Measurements from ENCODE around the gene DOCK10.

DOCK10 gene

DNA sequence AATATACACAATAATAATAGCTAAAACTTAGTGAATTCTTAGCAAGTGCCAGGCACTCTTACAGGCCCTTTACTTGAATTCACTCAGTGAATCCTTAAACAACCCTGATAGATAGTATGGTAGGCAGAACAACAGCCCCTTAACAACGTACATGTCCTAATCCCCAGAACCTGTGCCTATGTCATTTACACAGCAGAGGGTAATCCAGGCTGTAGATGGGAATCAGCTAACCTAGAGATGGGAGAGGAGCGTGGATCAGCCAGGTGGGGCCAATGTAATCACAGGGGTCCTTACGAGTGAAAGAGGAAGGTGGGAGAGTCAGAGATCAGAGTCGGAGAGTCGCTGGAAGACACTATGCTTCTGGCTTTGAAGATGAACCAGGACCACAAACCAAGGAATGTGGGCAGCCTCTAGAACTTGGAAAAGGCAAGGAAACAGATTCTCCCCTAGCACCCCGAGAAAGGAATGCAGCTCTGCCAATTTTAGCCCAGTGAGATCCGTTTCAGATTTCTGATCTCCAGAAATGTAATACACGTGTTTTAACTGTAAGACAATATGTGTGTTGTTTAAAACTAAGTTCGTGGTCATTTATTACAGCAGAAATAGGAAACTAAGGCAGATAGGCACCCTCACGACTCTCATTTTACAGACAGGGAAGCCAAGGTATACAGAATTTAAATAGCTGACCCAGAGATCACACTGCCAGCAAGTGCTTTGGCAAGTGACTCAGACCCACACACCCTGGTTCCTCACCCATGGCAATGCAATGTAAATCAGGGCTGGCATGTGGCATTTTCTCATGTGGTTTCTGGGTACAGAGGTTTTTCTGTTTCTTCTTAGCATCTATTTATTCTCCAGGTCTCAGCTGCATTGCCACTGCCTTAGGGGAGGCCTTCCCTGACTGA lies 68.9 kb downstream of the DOCK10 start:
- ATAC-seq: peak; percentile 88
- TF ChIP-seq RARB (CRISPR knock-in tag; IDR thresholded peaks at IDR 0.05) (no peak), BACH2 (CRISPR knock-in tag; IDR thresholded peaks at IDR 0.05; ENCODE audit: borderline replicate concordance) (no peak), PPARA (CRISPR knock-in tag; IDR thresholded peaks at IDR 0.05; ENCODE audit: borderline replicate concordance) (no peak), GLIS3 (CRISPR knock-in tag; IDR thresholded peaks at IDR 0.05) (no peak), TCF4 (CRISPR knock-in tag; IDR thresholded peaks at IDR 0.05; ENCODE audit: borderline replicate concordance) (no peak), ZFP30 (CRISPR knock-in tag; IDR thresholded peaks at IDR 0.05) (no peak), ZC3H10 (CRISPR knock-in tag; IDR thresholded peaks at IDR 0.05) (no peak), ARNTL (CRISPR knock-in tag; IDR thresholded peaks at IDR 0.05; ENCODE audit: borderline replicate concordance, low read depth) (no peak), SNAI2 (CRISPR knock-in tag; IDR thresholded peaks at IDR 0.05) (no peak), CSDC2 (CRISPR knock-in tag; IDR thresholded peaks at IDR 0.05) (no peak), OSR1 (CRISPR knock-in tag; IDR thresholded peaks at IDR 0.05) (no peak), ZNF70 (CRISPR knock-in tag; IDR thresholded peaks at IDR 0.05) (no peak), ZFP3 (CRISPR knock-in tag; IDR thresholded peaks at IDR 0.05) (no peak), TOX (CRISPR knock-in tag; IDR thresholded peaks at IDR 0.05; ENCODE audit: borderline replicate concordance) (no peak), ZNF565 (CRISPR knock-in tag; conservative IDR thresholded peaks at IDR 0.05; ENCODE audit: low read depth) (no peak), ISL1 (CRISPR knock-in tag; IDR thresholded peaks at IDR 0.05) (no peak)
- TF ChIP-seq, protein P1, sequence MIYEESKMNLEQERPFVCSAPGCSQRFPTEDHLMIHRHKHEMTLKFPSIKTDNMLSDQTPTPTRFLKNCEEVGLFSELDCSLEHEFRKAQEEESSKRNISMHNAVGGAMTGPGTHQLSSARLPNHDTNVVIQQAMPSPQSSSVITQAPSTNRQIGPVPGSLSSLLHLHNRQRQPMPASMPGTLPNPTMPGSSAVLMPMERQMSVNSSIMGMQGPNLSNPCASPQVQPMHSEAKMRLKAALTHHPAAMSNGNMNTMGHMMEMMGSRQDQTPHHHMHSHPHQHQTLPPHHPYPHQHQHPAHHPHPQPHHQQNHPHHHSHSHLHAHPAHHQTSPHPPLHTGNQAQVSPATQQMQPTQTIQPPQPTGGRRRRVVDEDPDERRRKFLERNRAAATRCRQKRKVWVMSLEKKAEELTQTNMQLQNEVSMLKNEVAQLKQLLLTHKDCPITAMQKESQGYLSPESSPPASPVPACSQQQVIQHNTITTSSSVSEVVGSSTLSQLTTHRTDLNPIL (CRISPR knock-in tag; IDR thresholded peaks at IDR 0.05; ENCODE audit: low read depth): no peak
- TF ChIP-seq, protein P2, sequence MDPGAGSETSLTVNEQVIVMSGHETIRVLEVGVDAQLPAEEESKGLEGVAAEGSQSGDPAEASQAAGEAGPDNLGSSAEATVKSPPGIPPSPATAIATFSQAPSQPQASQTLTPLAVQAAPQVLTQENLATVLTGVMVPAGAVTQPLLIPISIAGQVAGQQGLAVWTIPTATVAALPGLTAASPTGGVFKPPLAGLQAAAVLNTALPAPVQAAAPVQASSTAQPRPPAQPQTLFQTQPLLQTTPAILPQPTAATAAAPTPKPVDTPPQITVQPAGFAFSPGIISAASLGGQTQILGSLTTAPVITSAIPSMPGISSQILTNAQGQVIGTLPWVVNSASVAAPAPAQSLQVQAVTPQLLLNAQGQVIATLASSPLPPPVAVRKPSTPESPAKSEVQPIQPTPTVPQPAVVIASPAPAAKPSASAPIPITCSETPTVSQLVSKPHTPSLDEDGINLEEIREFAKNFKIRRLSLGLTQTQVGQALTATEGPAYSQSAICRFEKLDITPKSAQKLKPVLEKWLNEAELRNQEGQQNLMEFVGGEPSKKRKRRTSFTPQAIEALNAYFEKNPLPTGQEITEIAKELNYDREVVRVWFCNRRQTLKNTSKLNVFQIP (CRISPR knock-in tag; IDR thresholded peaks at IDR 0.05; ENCODE audit: borderline replicate concordance, low read depth): no peak
- TF ChIP-seq, protein P3, sequence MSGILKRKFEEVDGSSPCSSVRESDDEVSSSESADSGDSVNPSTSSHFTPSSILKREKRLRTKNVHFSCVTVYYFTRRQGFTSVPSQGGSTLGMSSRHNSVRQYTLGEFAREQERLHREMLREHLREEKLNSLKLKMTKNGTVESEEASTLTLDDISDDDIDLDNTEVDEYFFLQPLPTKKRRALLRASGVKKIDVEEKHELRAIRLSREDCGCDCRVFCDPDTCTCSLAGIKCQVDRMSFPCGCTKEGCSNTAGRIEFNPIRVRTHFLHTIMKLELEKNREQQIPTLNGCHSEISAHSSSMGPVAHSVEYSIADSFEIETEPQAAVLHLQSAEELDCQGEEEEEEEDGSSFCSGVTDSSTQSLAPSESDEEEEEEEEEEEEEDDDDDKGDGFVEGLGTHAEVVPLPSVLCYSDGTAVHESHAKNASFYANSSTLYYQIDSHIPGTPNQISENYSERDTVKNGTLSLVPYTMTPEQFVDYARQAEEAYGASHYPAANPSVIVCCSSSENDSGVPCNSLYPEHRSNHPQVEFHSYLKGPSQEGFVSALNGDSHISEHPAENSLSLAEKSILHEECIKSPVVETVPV (CRISPR knock-in tag; IDR thresholded peaks at IDR 0.05): no peak

DNA sequence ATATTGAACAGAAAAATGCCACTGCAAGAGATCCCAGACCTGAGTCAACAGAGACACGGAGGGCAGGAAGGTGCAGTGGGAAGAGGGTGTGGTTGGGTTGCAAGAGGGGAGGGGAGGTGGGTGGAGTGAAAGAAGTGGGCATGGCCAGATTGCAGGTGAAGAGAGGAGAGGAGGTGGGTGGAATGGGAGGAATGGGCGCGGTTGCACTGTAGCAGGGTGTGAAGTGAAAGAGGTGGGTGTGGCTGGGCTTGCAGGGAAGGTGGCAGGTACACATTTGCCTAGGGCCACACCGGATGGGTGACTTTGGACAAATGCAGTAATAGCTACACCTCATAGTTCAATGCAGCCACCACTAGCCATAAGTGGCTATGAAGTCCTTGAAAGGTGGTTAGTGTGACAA lies 71.1 kb downstream of the DOCK10 start:
- TF ChIP-seq OSR1 (CRISPR knock-in tag; IDR thresholded peaks at IDR 0.05) (no peak), PPARA (CRISPR knock-in tag; IDR thresholded peaks at IDR 0.05; ENCODE audit: borderline replicate concordance) (no peak), RARB (CRISPR knock-in tag; IDR thresholded peaks at IDR 0.05) (no peak), ISL1 (CRISPR knock-in tag; IDR thresholded peaks at IDR 0.05) (no peak), ZFP3 (CRISPR knock-in tag; IDR thresholded peaks at IDR 0.05) (no peak), SNAI2 (CRISPR knock-in tag; IDR thresholded peaks at IDR 0.05) (no peak), TCF4 (CRISPR knock-in tag; IDR thresholded peaks at IDR 0.05; ENCODE audit: borderline replicate concordance) (no peak), BACH2 (CRISPR knock-in tag; IDR thresholded peaks at IDR 0.05; ENCODE audit: borderline replicate concordance) (no peak), GLIS3 (CRISPR knock-in tag; IDR thresholded peaks at IDR 0.05) (no peak), ZNF565 (CRISPR knock-in tag; conservative IDR thresholded peaks at IDR 0.05; ENCODE audit: low read depth) (no peak), ARNTL (CRISPR knock-in tag; IDR thresholded peaks at IDR 0.05; ENCODE audit: borderline replicate concordance, low read depth) (no peak), ESRRG (CRISPR knock-in tag; IDR thresholded peaks at IDR 0.05) (no peak), ZNF8 (CRISPR knock-in tag; IDR thresholded peaks at IDR 0.05) (no peak), ZC3H10 (CRISPR knock-in tag; IDR thresholded peaks at IDR 0.05) (no peak)
- TF ChIP-seq, protein P1 (CRISPR knock-in tag; IDR thresholded peaks at IDR 0.05; ENCODE audit: low read depth): no peak
- TF ChIP-seq, protein P2 (CRISPR knock-in tag; IDR thresholded peaks at IDR 0.05; ENCODE audit: borderline replicate concordance, low read depth): no peak
- no peak for ATAC-seq
